Astrocyte of the spinal cord (primary cell): ENCODE results near the gene JMJD4.

ENCODE experiments used
- DNase-seq: peaks from one replicate; pipeline ENCODE4 v3.0.0; 2011; ENCODE audit warnings: low read depth, low spot score
- H3K4me3 ChIP-seq: 2 replicates; pipeline ENCODE4 v1.5.1; 2011; ENCODE audit warnings: low read depth, mild to moderate bottlenecking, low read length, moderate library complexity
- in situ Hi-C: cut with HindIII; loops from 2 replicates; pipeline ENCODE4 v1.10.0; 2017; ENCODE audit warnings: low sequenced_read_pairs
- TF ChIP-seq, protein P1 (sequence below): IDR thresholded peaks from 2 replicates; pipeline ENCODE4 v1.5.1; 2012; ENCODE audit warnings: low read depth, mild to moderate bottlenecking, low read length, inconsistent platforms

The JMJD4 gene

DNA sequence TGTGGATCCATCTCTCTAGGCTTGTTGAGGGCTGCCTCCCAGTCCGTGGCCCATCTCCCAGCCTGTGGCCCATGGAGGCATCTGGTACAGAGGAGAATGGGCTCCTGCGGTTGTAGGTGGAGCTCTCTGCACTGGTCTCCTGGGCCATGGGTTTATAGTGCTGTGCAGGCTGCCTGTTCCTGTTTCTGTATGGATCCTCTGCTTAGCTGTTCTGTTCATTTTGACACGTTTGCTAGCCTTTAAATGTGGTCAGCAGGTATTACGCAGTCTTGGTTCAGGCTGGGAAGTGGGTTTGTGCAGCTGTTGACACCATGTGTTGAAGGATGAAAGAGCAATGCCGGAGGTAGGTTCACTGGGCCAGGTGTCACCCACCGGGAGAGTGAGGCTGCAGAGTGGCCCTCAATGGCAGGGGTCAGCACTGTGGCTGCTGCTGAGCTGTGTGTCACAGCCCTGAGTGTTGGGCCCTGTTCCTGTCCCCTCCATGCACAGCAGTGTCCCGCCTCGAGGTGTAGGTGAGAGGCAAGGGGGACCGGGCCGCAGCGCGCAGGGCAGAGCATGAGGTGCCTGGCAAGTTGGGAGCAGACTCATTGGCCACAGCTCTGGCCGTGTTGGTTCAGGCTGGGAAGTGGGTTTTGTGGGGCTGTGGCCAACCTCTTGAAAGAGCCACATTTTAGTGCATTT lies 39.1 kb upstream of the JMJD4 start:
- in situ Hi-C loops: no loop called here
- TF ChIP-seq, protein P1, sequence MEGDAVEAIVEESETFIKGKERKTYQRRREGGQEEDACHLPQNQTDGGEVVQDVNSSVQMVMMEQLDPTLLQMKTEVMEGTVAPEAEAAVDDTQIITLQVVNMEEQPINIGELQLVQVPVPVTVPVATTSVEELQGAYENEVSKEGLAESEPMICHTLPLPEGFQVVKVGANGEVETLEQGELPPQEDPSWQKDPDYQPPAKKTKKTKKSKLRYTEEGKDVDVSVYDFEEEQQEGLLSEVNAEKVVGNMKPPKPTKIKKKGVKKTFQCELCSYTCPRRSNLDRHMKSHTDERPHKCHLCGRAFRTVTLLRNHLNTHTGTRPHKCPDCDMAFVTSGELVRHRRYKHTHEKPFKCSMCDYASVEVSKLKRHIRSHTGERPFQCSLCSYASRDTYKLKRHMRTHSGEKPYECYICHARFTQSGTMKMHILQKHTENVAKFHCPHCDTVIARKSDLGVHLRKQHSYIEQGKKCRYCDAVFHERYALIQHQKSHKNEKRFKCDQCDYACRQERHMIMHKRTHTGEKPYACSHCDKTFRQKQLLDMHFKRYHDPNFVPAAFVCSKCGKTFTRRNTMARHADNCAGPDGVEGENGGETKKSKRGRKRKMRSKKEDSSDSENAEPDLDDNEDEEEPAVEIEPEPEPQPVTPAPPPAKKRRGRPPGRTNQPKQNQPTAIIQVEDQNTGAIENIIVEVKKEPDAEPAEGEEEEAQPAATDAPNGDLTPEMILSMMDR: no peak
- no peak overlapping the region for H3K4me3 ChIP-seq
- DNase-seq: no peak

DNA sequence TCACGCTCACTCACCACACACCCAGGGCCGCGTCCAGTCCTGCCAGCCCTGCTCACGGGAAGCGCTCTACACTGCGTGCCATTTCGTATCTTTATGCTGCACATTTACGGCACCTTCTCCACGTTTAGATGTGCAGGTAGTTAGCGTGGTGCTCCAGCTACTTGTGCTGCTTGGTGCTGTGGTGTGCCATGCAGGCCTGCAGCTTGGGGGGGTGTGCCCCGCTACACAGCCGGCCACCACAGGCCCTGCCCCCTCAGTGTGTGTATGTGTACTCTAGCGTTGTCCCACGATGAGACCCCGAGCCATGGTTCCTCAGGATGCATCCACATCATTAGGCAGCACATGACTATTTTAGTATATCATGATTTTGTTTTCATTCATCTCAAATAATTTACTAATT lies 38.5 kb upstream of the JMJD4 start:
- in situ Hi-C loops: no loop called here
- no peak for DNase-seq
- H3K4me3 ChIP-seq: no peak overlapping the region
- TF ChIP-seq, protein P1: no peak

DNA sequence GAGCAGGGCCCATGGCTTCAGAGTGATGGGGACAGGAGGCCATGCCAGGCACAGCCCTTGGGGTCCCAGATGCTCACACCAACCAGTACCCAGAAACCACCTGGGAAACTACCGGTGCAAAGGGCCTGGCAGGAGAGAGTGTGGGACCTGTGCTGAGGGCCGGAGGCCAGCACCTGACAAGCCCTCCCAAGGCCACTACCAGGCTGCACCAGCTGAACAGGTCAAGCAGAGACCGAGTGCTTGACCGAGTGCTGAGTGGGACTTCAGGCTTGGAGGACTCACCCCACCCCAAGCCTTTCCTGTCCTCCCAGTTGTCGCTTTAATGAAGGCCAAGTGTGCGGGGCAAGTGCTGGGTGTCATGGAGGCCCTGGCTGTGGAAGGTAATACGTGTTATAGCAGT lies 36.7 kb upstream of the JMJD4 start:
- in situ Hi-C loops: no loop called here
- TF ChIP-seq, protein P1: no peak
- H3K4me3 ChIP-seq: no peak overlapping the region
- no peak for DNase-seq

DNA sequence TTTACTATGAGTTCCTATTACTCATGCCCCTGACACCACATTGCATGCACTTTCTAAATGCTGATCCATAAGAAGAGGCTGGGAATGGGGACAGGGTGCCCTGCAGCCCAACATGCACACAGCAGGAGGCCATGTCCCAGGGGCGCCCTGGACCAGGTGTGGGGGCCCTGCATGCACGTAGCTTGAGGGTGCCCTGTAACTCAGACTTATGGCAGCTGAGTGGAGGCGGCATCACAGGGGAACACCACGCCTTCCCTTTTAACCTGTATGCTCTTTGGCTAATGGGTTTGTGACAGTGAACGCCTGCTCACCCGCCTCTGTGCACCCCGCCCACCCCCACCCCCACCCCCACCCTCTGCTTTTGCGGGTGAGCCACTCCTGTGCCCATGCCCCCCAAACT lies 36.2 kb upstream of the JMJD4 start:
- TF ChIP-seq, protein P1: no peak
- no peak for DNase-seq
- in situ Hi-C loops: no loop called here
- no peak overlapping the region for H3K4me3 ChIP-seq

DNA sequence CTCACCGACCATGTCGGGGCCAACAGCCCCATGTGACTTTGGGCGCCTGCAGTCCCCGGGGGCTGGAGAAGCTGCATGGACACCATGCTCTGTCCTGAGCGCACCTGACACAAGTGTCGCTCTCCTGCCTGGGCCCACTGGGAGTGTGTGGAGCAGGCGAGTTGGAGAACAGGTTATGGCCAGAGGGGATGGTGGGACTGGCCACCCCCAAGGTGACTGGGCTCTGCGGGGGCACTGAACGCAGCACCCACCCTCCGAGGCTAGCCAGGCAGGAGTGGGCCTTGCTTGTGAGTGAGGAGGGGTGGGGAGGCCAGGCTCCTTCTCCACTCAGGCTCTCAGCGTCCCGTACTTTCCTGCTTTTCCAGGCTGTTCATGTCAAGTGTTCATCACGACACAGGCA lies 35.7 kb upstream of the JMJD4 start:
- TF ChIP-seq, protein P1: no peak
- DNase-seq: no peak
- in situ Hi-C loops: no loop called here
- H3K4me3 ChIP-seq: no peak overlapping the region

DNA sequence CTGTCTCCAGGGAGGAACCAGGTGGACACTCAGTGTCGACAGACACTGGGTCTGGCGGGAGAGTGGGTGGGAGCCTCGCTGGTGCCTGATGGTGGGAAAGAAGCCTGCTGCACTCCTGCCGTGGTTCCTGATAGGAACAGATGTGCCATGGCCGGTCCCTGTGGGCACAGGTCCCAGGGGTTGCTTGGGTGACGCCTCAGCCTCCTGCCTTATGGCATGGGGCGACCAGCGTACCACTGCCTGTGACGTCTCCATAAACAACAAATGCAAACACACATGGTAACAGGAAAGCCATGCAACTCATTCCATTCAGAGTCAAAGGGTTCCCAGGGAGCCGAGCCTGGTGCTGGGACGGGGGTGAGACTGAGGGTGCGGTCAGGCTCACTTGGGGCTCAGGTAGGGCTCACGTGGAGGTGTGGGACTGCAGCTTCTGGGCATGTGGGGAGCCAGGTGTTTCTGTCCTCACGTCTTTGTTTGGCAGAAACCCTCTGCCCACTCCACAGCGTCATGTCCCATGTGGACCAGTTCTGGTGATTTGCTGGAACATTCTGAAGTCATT lies 34.9 kb upstream of the JMJD4 start:
- TF ChIP-seq, protein P1: no peak
- in situ Hi-C loops: no loop called here
- no peak for DNase-seq
- no peak overlapping the region for H3K4me3 ChIP-seq
